Measurements from ENCODE around the gene OR52M1.

The OR52M1 gene

DNA sequence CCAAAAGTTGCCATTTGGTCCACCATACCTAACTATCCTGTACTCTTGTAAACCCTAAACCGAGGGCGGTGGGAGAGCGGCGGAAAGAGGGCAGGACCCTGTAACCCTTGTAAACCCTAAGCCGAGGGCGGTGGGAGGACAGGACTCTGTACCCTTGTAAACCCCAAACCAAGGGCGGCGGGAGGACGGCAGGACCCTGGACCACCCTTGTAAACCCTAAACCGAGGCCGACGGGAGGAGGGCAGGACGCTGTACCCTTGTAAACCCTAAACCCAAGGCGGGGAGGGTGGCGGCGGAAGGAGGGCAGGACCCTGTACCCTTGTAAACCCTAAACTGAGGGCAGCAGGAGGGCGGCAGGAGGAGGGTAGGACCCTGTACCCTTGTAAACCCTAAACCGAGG lies 24.1 kb downstream of the OR52M1 start:
- DNase-seq (ENCODE audit: low spot score), result no peak

DNA sequence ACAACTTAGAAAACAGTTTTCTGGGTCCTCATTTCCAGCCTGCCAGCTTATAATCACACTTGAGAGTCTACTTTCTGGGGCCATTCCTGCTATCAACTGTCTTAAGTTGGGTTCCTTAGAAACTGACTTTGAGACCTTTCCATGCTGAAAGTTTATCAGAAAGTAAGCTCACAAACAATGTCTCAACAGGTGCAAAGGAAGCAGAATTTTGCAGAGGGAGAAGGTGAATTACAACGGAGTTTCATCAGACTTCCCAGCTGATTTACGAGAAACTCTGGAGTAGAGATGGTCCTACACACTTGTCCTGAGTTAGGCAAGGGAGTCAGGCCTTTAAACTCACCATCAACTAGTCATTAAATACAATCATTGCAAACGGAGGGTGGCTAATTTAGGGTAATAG lies 31.9 kb downstream of the OR52M1 start:
- no peak for DNase-seq (ENCODE audit: low spot score)

DNA sequence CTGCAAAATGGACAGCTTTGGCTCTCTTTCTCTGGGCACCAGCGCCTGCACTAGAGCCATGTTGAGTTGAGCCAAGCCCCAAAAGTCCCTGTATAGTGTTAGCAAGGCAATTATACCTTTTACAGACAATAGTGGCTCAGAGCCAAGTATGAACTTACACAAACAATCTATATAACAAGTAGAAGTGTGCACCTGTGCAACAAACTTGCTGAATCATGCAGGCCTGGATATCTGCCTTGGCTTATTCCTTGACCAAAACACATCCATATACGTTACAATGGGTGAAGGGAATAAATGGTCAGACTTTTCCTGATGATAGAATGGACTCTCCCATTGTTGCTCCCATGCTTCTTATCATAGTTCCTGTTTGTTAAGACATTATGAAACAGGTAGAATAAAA lies 32.8 kb downstream of the OR52M1 start:
- DNase-seq (ENCODE audit: low spot score), result no peak

DNA sequence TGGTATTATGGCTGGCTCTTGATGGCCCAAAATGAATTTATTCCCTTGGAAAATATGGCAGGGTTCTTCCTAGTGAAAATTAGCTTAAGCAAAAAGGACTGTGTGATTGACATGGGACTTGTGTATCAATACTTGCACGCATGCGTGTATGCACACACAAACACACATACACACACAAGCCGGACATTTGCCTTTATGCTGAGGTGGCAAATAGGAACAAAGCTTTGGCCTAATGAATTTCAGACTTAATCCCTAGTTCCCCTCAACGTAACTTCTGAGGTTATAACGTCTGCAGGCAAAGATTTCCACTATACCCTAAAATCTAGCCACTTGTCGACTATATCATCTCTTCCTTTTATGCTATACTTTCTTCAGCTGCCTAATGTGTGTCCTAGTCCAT lies 33.6 kb downstream of the OR52M1 start:
- DNase-seq (ENCODE audit: low spot score), result no peak

DNA sequence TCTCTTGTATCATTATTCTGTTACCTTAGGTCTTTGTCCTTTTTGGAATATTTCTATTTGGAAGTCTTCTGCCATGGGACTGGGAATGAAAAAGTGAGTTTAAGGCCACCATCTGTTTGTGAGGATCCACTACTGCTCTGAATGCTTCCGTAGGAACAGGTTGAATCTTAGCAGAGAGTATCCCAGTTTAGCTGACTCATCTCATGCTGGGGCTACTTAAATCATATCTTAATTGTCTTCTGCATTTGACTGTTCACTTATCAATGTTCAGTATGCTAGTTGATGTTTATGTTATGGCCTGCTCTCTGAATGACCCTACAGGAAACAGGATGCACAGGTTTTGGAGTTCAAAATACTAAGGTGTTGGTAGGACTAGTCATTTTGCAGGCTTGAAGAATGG lies 35.1 kb downstream of the OR52M1 start:
- no peak for DNase-seq (ENCODE audit: low spot score)

DNA sequence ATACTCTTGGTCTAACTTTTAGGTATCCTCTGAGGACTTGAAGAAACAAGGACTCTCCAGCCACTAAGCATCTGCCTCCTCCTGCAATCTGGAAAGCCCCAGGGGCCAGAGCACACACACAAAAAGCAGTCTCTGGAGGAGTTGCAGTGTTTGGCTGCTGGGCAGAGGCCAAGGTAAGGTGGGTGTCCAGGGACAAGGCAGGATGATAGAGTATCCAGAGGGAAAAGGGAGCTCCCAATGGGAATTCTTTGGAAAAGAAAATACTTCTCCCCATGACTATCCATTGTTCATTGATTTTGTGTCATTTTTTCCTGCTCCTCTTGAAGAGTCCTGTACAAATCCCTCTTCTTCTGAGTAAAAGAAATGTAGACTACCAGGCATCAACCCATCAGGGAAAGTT lies 36.5 kb downstream of the OR52M1 start, which contains the start of gene OR52I2:
Gene OR52I2 (plus strand): TSS at position 301 of the 400 bp plus-strand sequence.
- DNase-seq (ENCODE audit: low spot score), result no peak

DNA sequence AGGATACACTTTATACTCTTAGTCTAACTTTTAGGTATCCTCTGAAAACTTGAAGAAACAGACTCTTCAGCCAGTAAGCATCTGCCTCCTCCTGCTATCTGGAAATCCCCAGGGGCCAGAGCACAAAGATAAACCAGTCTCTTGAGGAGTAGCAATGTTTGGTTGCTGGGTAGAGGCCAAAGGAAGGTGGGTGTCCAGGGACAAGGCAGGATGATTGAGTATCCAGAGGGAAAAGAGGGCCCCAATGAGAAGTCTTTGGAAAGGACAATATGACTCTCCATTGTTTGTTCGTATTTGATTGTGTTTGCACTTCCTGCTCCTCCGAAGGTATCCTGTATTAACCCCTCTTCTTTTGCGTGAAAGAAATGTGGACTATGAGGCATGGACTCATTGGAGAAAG lies 44.0 kb downstream of the OR52M1 start:
- DNase-seq (ENCODE audit: low spot score), result no peak

DNA sequence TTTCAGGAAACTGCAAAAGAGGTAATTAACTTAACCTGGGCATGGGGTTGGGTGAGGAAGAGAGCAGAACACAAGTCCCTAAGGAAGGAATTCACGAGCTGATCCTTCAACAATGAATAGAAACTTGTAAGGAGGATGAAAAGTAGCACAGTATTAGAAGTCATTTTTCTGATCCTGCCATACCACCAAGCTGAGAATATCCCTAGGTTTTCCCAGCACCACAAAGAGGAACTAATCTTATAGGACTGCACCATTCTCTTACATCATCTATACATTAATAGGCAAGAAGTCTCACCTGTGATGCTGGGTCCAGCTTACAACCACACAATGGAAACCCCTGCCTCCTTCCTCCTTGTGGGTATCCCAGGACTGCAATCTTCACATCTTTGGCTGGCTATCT lies 48.7 kb downstream of the OR52M1 start, which contains the start of gene OR52I1:
Gene OR52I1 (plus strand): TSS at position 301 of the 400 bp plus-strand sequence. CDS start 0 bp downstream, at position 301.
- DNase-seq (ENCODE audit: low spot score), result no peak
